Panc1 (cell line): Measurements from ENCODE around the gene EFCAB11.

Source experiments
- CTCF ChIP-seq: fragments of 450-650 bp; IDR thresholded peaks from 2 replicates; pipeline ENCODE4 v1.5.1; 2017; ENCODE audit warnings: mild to moderate bottlenecking
- REST ChIP-seq, 2 experiments: IDR thresholded peaks; 2 replicates each; pipeline ENCODE4 v1.6.1; 2011 to 2012; ENCODE audit warnings: low read depth in 2 of 2, control low read depth in 1 of 2, low read length in 1 of 2, mild to moderate bottlenecking in 1 of 2, moderate library complexity in 1 of 2; ENCODE audit not compliant: insufficient read depth in 1 of 2
- SIN3A ChIP-seq: IDR thresholded peaks from 2 replicates; pipeline ENCODE4 v1.6.1; 2012; ENCODE audit warnings: low read depth, mild to moderate bottlenecking, low read length, moderate library complexity, borderline replicate concordance; ENCODE audit not compliant: insufficient read depth

DNA sequence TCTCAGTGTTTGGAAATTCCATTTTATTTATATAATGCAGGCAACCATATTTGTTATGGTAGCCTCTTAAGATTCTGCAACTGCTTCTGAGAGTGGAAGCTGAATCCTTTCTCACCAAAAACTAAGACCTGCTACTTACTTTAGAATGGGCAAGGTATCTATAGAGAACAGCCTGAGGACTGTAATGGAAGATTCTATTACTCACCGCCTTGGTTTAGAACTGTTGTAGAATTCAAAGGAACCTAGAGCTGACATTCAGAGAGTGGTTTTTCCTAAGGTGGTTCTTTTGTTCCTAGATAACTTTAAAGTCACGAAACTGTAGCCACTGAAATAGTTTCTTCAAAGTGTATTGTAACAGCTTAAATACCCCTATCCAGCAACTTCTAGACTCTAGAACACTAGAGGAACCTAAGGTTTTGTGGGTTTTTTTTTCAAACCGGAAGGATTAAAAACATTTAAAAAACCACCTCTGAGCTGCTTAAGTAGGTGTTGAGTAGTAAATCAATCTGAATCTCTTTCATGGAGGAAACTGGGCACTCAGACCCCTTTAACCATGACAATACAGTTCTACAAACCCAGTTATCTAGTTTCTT, 5.4 kb upstream of the EFCAB11 start:
- no peak for TF ChIP-seq CTCF
- no peak for TF ChIP-seq SIN3A
- TF ChIP-seq REST (IDR thresholded peaks at IDR 0.05; ENCODE audit: insufficient read depth in 1 of 2, low read depth in 2 of 2, low read length in 1 of 2), result no peak
